Mucosa of stomach (tissue), 1 donor: Measurements from ENCODE around the gene CD109.
"Not testable (repeated sequence)": the region's sequence is repeated elsewhere in the genome, so short reads cannot be mapped to it uniquely, and the experiment has no call there.

Source experiments
- H3K27me3 ChIP-seq: one replicate; pipeline ENCODE4 v1.7.0; 2013; ENCODE audit warnings: mild to moderate bottlenecking, low read length; ENCODE audit not compliant: control insufficient read depth, insufficient read depth
- H3K36me3 ChIP-seq: one replicate; pipeline ENCODE4 v1.7.0; 2013; ENCODE audit warnings: low read length; ENCODE audit not compliant: control insufficient read depth, insufficient read depth
- H3K4me1 ChIP-seq: one replicate; pipeline ENCODE4 v1.7.0; 2013; ENCODE audit warnings: mild to moderate bottlenecking, low read length; ENCODE audit not compliant: control insufficient read depth, insufficient read depth
- H3K4me3 ChIP-seq: one replicate; pipeline ENCODE4 v1.7.0; 2013; ENCODE audit warnings: low read length
- H3K9ac ChIP-seq: one replicate; pipeline ENCODE4 v1.7.0; 2013; ENCODE audit warnings: mild to moderate bottlenecking, low read length, moderate library complexity
- H3K9me3 ChIP-seq: one replicate; pipeline ENCODE4 v1.7.0; 2013; ENCODE audit warnings: mild to moderate bottlenecking, low read length, moderate library complexity; ENCODE audit not compliant: control insufficient read depth
- donor health status: Pancreatic carcinoma.

Gene CD109

GRCh38 chr6:73666393-73666792, 29.6 kb upstream of the CD109 start:
- Histone ChIP-seq H3K36me3 (no peaks in the 10 kb centered on the region), H3K4me3 (no peak overlapping the region), H3K27me3 (no peaks in the 10 kb centered on the region), H3K9me3 (no peaks in the 10 kb centered on the region), H3K9ac (no peak overlapping the region), H3K4me1 (peaks cover 35% of the 10 kb centered on the region)

- no peak overlapping the region for H3K9ac ChIP-seq
- H3K4me3 ChIP-seq = no peak overlapping the region
- H3K36me3 ChIP-seq = no peaks in the 10 kb centered on the region
- peaks cover 35% of the 10 kb centered on the region for H3K4me1 ChIP-seq
- no peaks in the 10 kb centered on the region for H3K9me3 ChIP-seq
- no peaks in the 10 kb centered on the region for H3K27me3 ChIP-seq
Observed at GRCh38 chr6:73667798-73668197, 28.2 kb upstream of the CD109 start.

- no peak overlapping the region for H3K4me3 ChIP-seq
- no peaks in the 10 kb centered on the region for H3K27me3 ChIP-seq
- H3K4me1 ChIP-seq = peaks cover 33% of the 10 kb centered on the region
- no peaks in the 10 kb centered on the region for H3K36me3 ChIP-seq
- H3K9me3 ChIP-seq = no peaks in the 10 kb centered on the region
- H3K9ac ChIP-seq = no peak overlapping the region
Observed at GRCh38 chr6:73669005-73669404, 27.0 kb upstream of the CD109 start.

- Histone ChIP-seq H3K9ac (no peak overlapping the region), H3K9me3 (no peaks in the 10 kb centered on the region), H3K4me1 (peaks cover 4% of the 10 kb centered on the region), H3K27me3 (no peaks in the 10 kb centered on the region), H3K36me3 (no peaks in the 10 kb centered on the region), H3K4me3 (no peak overlapping the region)
Observed at GRCh38 chr6:73671911-73672685, 23.9 kb upstream of the CD109 start.

- Histone ChIP-seq H3K9ac (no peak overlapping the region), H3K9me3 (no peaks in the 10 kb centered on the region), H3K4me3 (no peak overlapping the region), H3K36me3 (no peaks in the 10 kb centered on the region), H3K27me3 (no peaks in the 10 kb centered on the region), H3K4me1 (no peaks in the 10 kb centered on the region)
Observed at GRCh38 chr6:73675466-73676098, 20.4 kb upstream of the CD109 start.

GRCh38 chr6:73679009-73679408, 17.0 kb upstream of the CD109 start:
- no peaks in the 10 kb centered on the region for H3K4me1 ChIP-seq
- H3K4me3 ChIP-seq = no peak overlapping the region
- no peaks in the 10 kb centered on the region for H3K36me3 ChIP-seq
- H3K9ac ChIP-seq = no peak overlapping the region
- H3K9me3 ChIP-seq = no peaks in the 10 kb centered on the region
- H3K27me3 ChIP-seq = no peaks in the 10 kb centered on the region

- H3K27me3 ChIP-seq, H3K9me3 ChIP-seq, H3K4me3 ChIP-seq, H3K36me3 ChIP-seq, H3K4me1 ChIP-seq, H3K9ac ChIP-seq: not testable (repeated sequence)
Observed at GRCh38 chr6:73679846-73680245, 16.2 kb upstream of the CD109 start.

- H3K9ac ChIP-seq = no peak overlapping the region
- no peaks in the 10 kb centered on the region for H3K27me3 ChIP-seq
- no peaks in the 10 kb centered on the region for H3K4me1 ChIP-seq
- H3K4me3 ChIP-seq = no peak overlapping the region
- no peaks in the 10 kb centered on the region for H3K9me3 ChIP-seq
- H3K36me3 ChIP-seq = no peaks in the 10 kb centered on the region
Observed at GRCh38 chr6:73680289-73680918, 15.6 kb upstream of the CD109 start.

GRCh38 chr6:73683574-73683973, 12.4 kb upstream of the CD109 start:
- H3K27me3 ChIP-seq, H3K36me3 ChIP-seq, H3K9me3 ChIP-seq, H3K4me3 ChIP-seq, H3K4me1 ChIP-seq, H3K9ac ChIP-seq: not testable (repeated sequence)

GRCh38 chr6:73688351-73688750, 7.7 kb upstream of the CD109 start:
- H3K27me3 ChIP-seq = no peaks in the 10 kb centered on the region
- no peaks in the 10 kb centered on the region for H3K36me3 ChIP-seq
- no peaks in the 10 kb centered on the region for H3K4me1 ChIP-seq
- no peak overlapping the region for H3K4me3 ChIP-seq
- H3K9me3 ChIP-seq = no peaks in the 10 kb centered on the region
- no peak overlapping the region for H3K9ac ChIP-seq

GRCh38 chr6:73690056-73690455, 5.9 kb upstream of the CD109 start:
- Histone ChIP-seq H3K9ac (no peak overlapping the region), H3K9me3 (no peaks in the 10 kb centered on the region), H3K27me3 (no peaks in the 10 kb centered on the region), H3K4me3 (no peak overlapping the region), H3K36me3 (no peaks in the 10 kb centered on the region), H3K4me1 (no peaks in the 10 kb centered on the region)

GRCh38 chr6:73691512-73691911, 4.5 kb upstream of the CD109 start:
- Histone ChIP-seq H3K4me1 (no peaks in the 10 kb centered on the region), H3K27me3 (no peaks in the 10 kb centered on the region), H3K9me3 (no peaks in the 10 kb centered on the region), H3K4me3 (no peak overlapping the region), H3K36me3 (no peaks in the 10 kb centered on the region), H3K9ac (no peak overlapping the region)
